Activated gamma-delta T cell (primary cell): ENCODE data around the gene PITPNC1.
"Not testable (repeated sequence)": the region's sequence is repeated elsewhere in the genome, so short reads cannot be mapped to it uniquely, and the experiment has no call there.

Experiments
- DNase-seq: peaks from one replicate; lab custom pipeline; 2025; lab: John Stamatoyannopoulos, UW

The PITPNC1 gene

GRCh38 chr17:67401106-67401505 is 24.0 kb downstream of the PITPNC1 start:
- no peak for DNase-seq

GRCh38 chr17:67401598-67402504 is 24.8 kb downstream of the PITPNC1 start:
- DNase-seq: no peak

- DNase-seq: no peak
Measured at GRCh38 chr17:67403065-67403464, 26.0 kb downstream of the PITPNC1 start.

- no peak for DNase-seq
Measured at GRCh38 chr17:67403483-67403882, 26.4 kb downstream of the PITPNC1 start.

- not testable (repeated sequence) for DNase-seq
Measured at GRCh38 chr17:67408455-67408830, 31.4 kb downstream of the PITPNC1 start.

- no peak for DNase-seq
Measured at GRCh38 chr17:67411397-67411796, 34.3 kb downstream of the PITPNC1 start.

- DNase-seq: no peak
Measured at GRCh38 chr17:67412032-67412431, 35.0 kb downstream of the PITPNC1 start.

- no peak for DNase-seq
Measured at GRCh38 chr17:67412941-67413340, 35.9 kb downstream of the PITPNC1 start.

GRCh38 chr17:67413388-67413787 is 36.3 kb downstream of the PITPNC1 start:
- no peak for DNase-seq

- no peak for DNase-seq
Measured at GRCh38 chr17:67414130-67414529, 37.0 kb downstream of the PITPNC1 start.

- DNase-seq: no peak
Measured at GRCh38 chr17:67414559-67414958, 37.5 kb downstream of the PITPNC1 start.

GRCh38 chr17:67415291-67415690 is 38.2 kb downstream of the PITPNC1 start:
- DNase-seq: no peak

GRCh38 chr17:67417507-67417906 is 40.4 kb downstream of the PITPNC1 start:
- DNase-seq: no peak

GRCh38 chr17:67420994-67421393 is 43.9 kb downstream of the PITPNC1 start:
- no peak for DNase-seq

GRCh38 chr17:67421869-67422273 is 44.8 kb downstream of the PITPNC1 start:
- DNase-seq: no peak

- not testable (repeated sequence) for DNase-seq
Measured at GRCh38 chr17:67422296-67422695, 45.2 kb downstream of the PITPNC1 start.

- DNase-seq: no peak
Measured at GRCh38 chr17:67422897-67423296, 45.8 kb downstream of the PITPNC1 start.

GRCh38 chr17:67425571-67426160 is 48.6 kb downstream of the PITPNC1 start:
- DNase-seq: no peak

- no peak for DNase-seq
Measured at GRCh38 chr17:67427424-67427823, 50.3 kb downstream of the PITPNC1 start.

- DNase-seq: not testable (repeated sequence)
Measured at GRCh38 chr17:67430515-67430914, 53.4 kb downstream of the PITPNC1 start.

GRCh38 chr17:67431249-67432015 is 54.4 kb downstream of the PITPNC1 start:
- DNase-seq: no peak

GRCh38 chr17:67433248-67433924 is 56.3 kb downstream of the PITPNC1 start:
- DNase-seq: no peak
